HFFc6 (cell line): ENCODE results near the gene TMEM141. TPM values are rescaled to one million over a fixed set of nuclear protein-coding genes. Genes with fewer than 3 reads are reported as not detected.
"Not testable (repeated sequence)": the region's sequence is repeated elsewhere in the genome, so short reads cannot be mapped to it uniquely, and the experiment has no call there.

ENCODE experiments used
- DNase-seq: peaks from one replicate; pipeline ENCODE4 v3.0.0-alpha.2; 2018
- H3K27ac Mint-ChIP-seq: 2 replicates; pipeline ENCODE4 v1.8.0; 2020; ENCODE audit warnings: mild to moderate bottlenecking, mixed read lengths
- H3K27me3 Mint-ChIP-seq: 2 replicates; pipeline ENCODE4 v1.8.0; 2021; ENCODE audit warnings: mild to moderate bottlenecking, moderate library complexity, mixed read lengths; ENCODE audit not compliant: insufficient read depth
- H3K36me3 Mint-ChIP-seq: 2 replicates; pipeline ENCODE4 v1.8.0; 2021; ENCODE audit warnings: low read depth, mixed read lengths
- H3K4me1 Mint-ChIP-seq: 2 replicates; pipeline ENCODE4 v1.8.0; 2020; ENCODE audit warnings: low read depth, mixed read lengths
- H3K4me3 Mint-ChIP-seq: 2 replicates; pipeline ENCODE4 v1.8.0; 2020; ENCODE audit warnings: mild to moderate bottlenecking, moderate library complexity, mixed read lengths
- H3K9me3 Mint-ChIP-seq: 2 replicates; pipeline ENCODE4 v1.8.0; 2020; ENCODE audit warnings: mild to moderate bottlenecking, mixed read lengths
- CTCF ChIP-seq: fragments of 200-600 bp; sonication (generic); IDR thresholded peaks from 2 replicates; pipeline ENCODE4 v1.5.0; 2021; ENCODE audit warnings: antibody characterized with exemption, mild to moderate bottlenecking
- total RNA-seq, 6 experiments: library from RNA; stranded (reverse); fragmentation: NEBNext Ultra II Directional; extraction: Animal tissue kit (Norgen Biotek cat#: 25700); gene quantifications; 2 replicates in 1 of 6; 3 replicates in 5 of 6; pipeline ENCODE4 v1.2.3, GENCODE V29; 2021

TMEM141 gene
- total RNA-seq, 6 experiments from 2014 or later, result 46.1 to 62.2 (median 52.6) TPM

GRCh38 chr9:136763649-136764035 is 27.5 kb upstream of the TMEM141 start:
- TF ChIP-seq CTCF, result no peak
- DNase-seq, result no peak
- Mint-ChIP-seq H3K27ac (no peak overlapping the region), H3K4me3 (no peak overlapping the region), H3K9me3 (no peaks in the 10 kb centered on the region), H3K36me3 (no peaks in the 10 kb centered on the region), H3K27me3 (peaks cover 9% of the 10 kb centered on the region), H3K4me1 (0 out of 2 replicates have a peak, but pooled peaks cover 6% of the 10 kb centered on the region)

- no peak for DNase-seq
- peaks cover 9% of the 10 kb centered on the region for H3K27me3 Mint-ChIP-seq
- H3K9me3 Mint-ChIP-seq, result no peaks in the 10 kb centered on the region
- H3K4me1 Mint-ChIP-seq, result 0 out of 2 replicates have a peak, but pooled peaks cover 6% of the 10 kb centered on the region
- H3K4me3 Mint-ChIP-seq, result no peak within 1 kb of the TSS
- no peak for TF ChIP-seq CTCF
- H3K36me3 Mint-ChIP-seq, result no peaks in the 10 kb centered on the region
- no peak within 1 kb of the TSS for H3K27ac Mint-ChIP-seq
Measured at GRCh38 chr9:136764301-136764891, 26.7 kb upstream of the TMEM141 start, which contains the start of gene LCN15. Gene LCN15 (minus strand): TSS chr9:136764518. CDS start chr9:136764488, 30 bp downstream.

- no peaks in the 10 kb centered on the region for H3K9me3 Mint-ChIP-seq
- H3K36me3 Mint-ChIP-seq, result no peaks in the 10 kb centered on the region
- H3K27ac Mint-ChIP-seq, result no peak overlapping the region
- H3K27me3 Mint-ChIP-seq, result peaks cover 9% of the 10 kb centered on the region
- no peak for TF ChIP-seq CTCF
- no peak for DNase-seq
- 0 out of 2 replicates have a peak, but pooled peaks cover 6% of the 10 kb centered on the region for H3K4me1 Mint-ChIP-seq
- H3K4me3 Mint-ChIP-seq, result no peak overlapping the region
Measured at GRCh38 chr9:136765041-136765440, 26.1 kb upstream of the TMEM141 start.

- not testable (repeated sequence) for H3K36me3 Mint-ChIP-seq
Measured at GRCh38 chr9:136765745-136766409, 25.3 kb upstream of the TMEM141 start.

GRCh38 chr9:136766410-136767120 is 24.6 kb upstream of the TMEM141 start:
- peak; percentile 37 for DNase-seq
- H3K27me3 Mint-ChIP-seq, result peaks cover 11% of the 10 kb centered on the region
- peak; percentile 68 for TF ChIP-seq CTCF
- H3K36me3 Mint-ChIP-seq, H3K27ac Mint-ChIP-seq, H3K4me3 Mint-ChIP-seq, H3K4me1 Mint-ChIP-seq, H3K9me3 Mint-ChIP-seq: not testable (repeated sequence)

More at GRCh38 chr9:136765745-136766409, 25.3 kb upstream of the TMEM141 start:
- H3K4me1 Mint-ChIP-seq, H3K27ac Mint-ChIP-seq, H3K9me3 Mint-ChIP-seq, H3K27me3 Mint-ChIP-seq, H3K4me3 Mint-ChIP-seq, DNase-seq: not testable (repeated sequence)
